NB4 (cell line): Measurements from ENCODE around the gene DCD.
"Not testable (repeated sequence)": the region's sequence is repeated elsewhere in the genome, so short reads cannot be mapped to it uniquely, and the experiment has no call there.

Experiments used
- DNase-seq: peaks from one replicate; pipeline ENCODE4 v3.0.0; 2010; ENCODE audit warnings: low read depth
- H3K4me3 ChIP-seq: one replicate; pipeline ENCODE4 v1.5.1; 2011; ENCODE audit warnings: mild to moderate bottlenecking, low read depth, low read length, moderate library complexity
- CTCF ChIP-seq: IDR thresholded peaks from one replicate; pipeline ENCODE4 v1.5.1; 2012; ENCODE audit warnings: low read depth, low read length
- MAX ChIP-seq: IDR thresholded peaks from 2 replicates; pipeline ENCODE4 v1.6.1; 2011; ENCODE audit warnings: low read depth, low read length
- MYC ChIP-seq: IDR thresholded peaks from 2 replicates; pipeline ENCODE4 v1.6.1; 2011; ENCODE audit warnings: low read depth, low read length
- POLR2A ChIP-seq: IDR thresholded peaks from 2 replicates; pipeline ENCODE4 v1.6.1; 2011; ENCODE audit warnings: mild to moderate bottlenecking; ENCODE audit not compliant: insufficient read length; ENCODE audit errors: extremely low read depth

Gene DCD

GRCh38 chr12:54666008-54666407, 17.8 kb upstream of the DCD start:
- no peak for DNase-seq
- TF ChIP-seq MAX (no peak), POLR2A (no peak), CTCF (no peak), MYC (no peak)
- no peak overlapping the region for H3K4me3 ChIP-seq

GRCh38 chr12:54665022-54665635, 17.0 kb upstream of the DCD start:
- not testable (repeated sequence) for H3K4me3 ChIP-seq, DNase-seq

- no peak for DNase-seq
- no peak overlapping the region for H3K4me3 ChIP-seq
- no peak for TF ChIP-seq MAX
- no peak for TF ChIP-seq CTCF
- TF ChIP-seq POLR2A, result no peak
- TF ChIP-seq MYC, result no peak
These were observed 15.4 kb upstream of the DCD start for GRCh38 chr12:54663603-54664002.

GRCh38 chr12:54662026-54662425, 13.9 kb upstream of the DCD start:
- no peak for TF ChIP-seq MYC
- no peak for TF ChIP-seq CTCF
- TF ChIP-seq MAX, result no peak
- no peak for DNase-seq
- H3K4me3 ChIP-seq, result no peak overlapping the region

GRCh38 chr12:54661048-54661447, 12.9 kb upstream of the DCD start:
- TF ChIP-seq POLR2A (no peak), CTCF (no peak), MYC (no peak), MAX (no peak)
- no peak for DNase-seq
- H3K4me3 ChIP-seq, result no peak overlapping the region

GRCh38 chr12:54660320-54660962, 12.3 kb upstream of the DCD start:
- no peak overlapping the region for H3K4me3 ChIP-seq
- TF ChIP-seq POLR2A (no peak), MYC (no peak), CTCF (no peak), MAX (no peak)
- DNase-seq, result no peak
